Measurements from ENCODE around the gene CSH2.
A peak's percentile ranks its signal among the peaks of the same experiment; 100 is the strongest.
"Not testable (repeated sequence)": the region's sequence is repeated elsewhere in the genome, so short reads cannot be mapped to it uniquely, and the experiment has no call there.

CSH2 gene

DNA sequence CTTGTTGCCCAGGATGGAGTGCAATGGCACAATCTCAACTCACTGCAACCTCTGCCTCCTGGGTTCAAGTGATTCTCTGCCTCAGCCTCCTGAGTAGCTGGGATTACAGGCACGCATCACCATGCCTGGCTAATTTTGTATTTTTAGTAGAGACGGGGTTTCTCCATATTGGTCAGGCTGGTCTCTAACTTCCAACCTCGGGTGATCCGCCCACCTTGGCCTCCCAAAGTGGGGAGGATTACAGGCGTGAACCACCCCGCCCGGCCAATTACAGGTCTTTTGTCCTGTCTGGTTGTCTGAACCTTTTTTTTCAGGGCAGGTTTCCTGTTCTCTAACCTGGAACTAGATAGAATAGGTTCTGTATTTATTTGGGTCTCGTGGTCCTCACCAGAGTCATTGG is 17.1 kb downstream of the CSH2 start:
- H3K27ac ChIP-seq (ENCODE audit: insufficient read depth, low read depth, low read length, poor library complexity, severe bottlenecking); H3K4me3 ChIP-seq (ENCODE audit: insufficient read depth, low read depth, low read length); H3K9me3 ChIP-seq (ENCODE audit: control insufficient read depth, low read length); H3K4me1 ChIP-seq (ENCODE audit: control insufficient read depth, insufficient read depth, low read length); H3K36me3 ChIP-seq (ENCODE audit: control insufficient read depth, insufficient read depth, low read length): not testable (repeated sequence)
- 90 to 95% methylated on average over 8 of the region's 8 CpGs for WGBS, 2 experiments
- peaks cover 15% of the 10 kb centered on the region for H3K27me3 ChIP-seq (ENCODE audit: control insufficient read depth, insufficient read depth, low read length, poor library complexity, severe bottlenecking)

DNA sequence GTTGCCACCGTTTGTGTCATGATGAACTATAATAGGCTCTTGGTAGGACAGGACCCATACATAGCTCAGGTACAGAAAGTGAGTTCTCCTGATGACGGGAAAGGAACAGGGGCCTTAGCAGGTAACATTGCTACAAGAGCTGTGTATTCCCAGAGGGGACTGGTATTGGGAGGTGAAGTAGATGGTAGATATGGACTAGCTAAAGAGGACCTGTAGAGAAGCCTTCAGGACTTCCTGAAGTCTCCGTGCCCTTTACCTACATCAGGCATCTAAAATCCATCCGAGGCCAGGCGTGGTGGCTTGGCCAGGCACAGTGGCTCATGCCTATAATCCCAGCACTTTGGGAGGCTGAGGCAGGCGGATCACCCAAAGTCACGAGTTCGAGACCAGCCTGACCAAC is 18.3 kb downstream of the CSH2 start:
- H3K27me3 ChIP-seq (ENCODE audit: control insufficient read depth, insufficient read depth, low read length, poor library complexity, severe bottlenecking): peaks cover 15% of the 10 kb centered on the region
- no peak overlapping the region for H3K4me3 ChIP-seq (ENCODE audit: insufficient read depth, low read depth, low read length)
- H3K36me3 ChIP-seq (ENCODE audit: control insufficient read depth, insufficient read depth, low read length): no peaks in the 10 kb centered on the region
- no peak overlapping the region for H3K27ac ChIP-seq (ENCODE audit: insufficient read depth, low read depth, low read length, poor library complexity, severe bottlenecking)
- no peaks in the 10 kb centered on the region for H3K9me3 ChIP-seq (ENCODE audit: control insufficient read depth, low read length)
- 89 to 90% methylated on average over 8 of the region's 8 CpGs for WGBS, 2 experiments
- H3K4me1 ChIP-seq (ENCODE audit: control insufficient read depth, insufficient read depth, low read length): no peaks in the 10 kb centered on the region

DNA sequence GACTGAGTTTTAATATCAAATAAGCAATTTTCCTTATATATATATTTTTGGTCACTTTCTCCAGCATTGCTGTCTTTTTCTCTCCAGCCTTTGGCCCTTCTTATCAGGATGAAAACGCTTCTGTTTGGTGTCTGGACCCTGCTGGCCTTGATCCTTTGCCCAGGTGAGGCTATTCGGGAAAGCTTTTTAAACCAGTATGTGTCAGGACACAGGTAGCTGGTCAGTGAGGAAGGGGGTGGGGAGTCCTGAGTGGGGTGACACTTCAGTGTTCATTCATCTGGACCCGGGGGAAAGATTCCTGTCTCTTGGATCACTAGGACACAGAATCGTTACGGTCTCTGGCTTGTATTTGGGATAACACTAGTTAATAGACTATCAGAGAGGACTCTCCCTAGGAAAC is 18.8 kb downstream of the CSH2 start:
- peaks cover 13% of the 10 kb centered on the region for H3K27me3 ChIP-seq (ENCODE audit: control insufficient read depth, insufficient read depth, low read length, poor library complexity, severe bottlenecking)
- no peaks in the 10 kb centered on the region for H3K9me3 ChIP-seq (ENCODE audit: control insufficient read depth, low read length)
- H3K4me1 ChIP-seq (ENCODE audit: control insufficient read depth, insufficient read depth, low read length): no peaks in the 10 kb centered on the region
- 86 to 89% methylated on average over 5 of the region's 5 CpGs for WGBS, 2 experiments
- no peak overlapping the region for H3K4me3 ChIP-seq (ENCODE audit: insufficient read depth, low read depth, low read length)
- H3K36me3 ChIP-seq (ENCODE audit: control insufficient read depth, insufficient read depth, low read length): no peaks in the 10 kb centered on the region
- H3K27ac ChIP-seq (ENCODE audit: insufficient read depth, low read depth, low read length, poor library complexity, severe bottlenecking): no peak overlapping the region

DNA sequence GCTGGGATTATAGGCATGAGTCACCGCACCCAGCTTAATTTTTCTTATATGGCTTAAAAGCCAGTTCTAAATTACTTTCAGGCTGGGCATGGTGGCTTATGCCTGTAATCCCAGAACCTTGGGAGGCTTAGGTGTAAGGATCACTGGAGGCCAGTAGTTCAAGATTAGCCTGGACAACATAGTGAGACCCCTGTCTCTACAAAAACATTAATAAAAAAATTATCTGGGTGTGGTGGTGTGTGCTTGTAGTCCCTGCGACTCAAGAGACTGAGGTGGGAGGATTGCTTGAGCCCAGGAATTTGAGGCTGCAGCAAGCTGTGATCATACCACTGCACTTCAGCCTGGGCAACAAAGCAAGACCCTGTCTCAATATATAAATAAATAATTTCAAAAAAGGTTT is 20.2 kb downstream of the CSH2 start:
- Histone ChIP-seq H3K27ac (ENCODE audit: insufficient read depth, low read depth, low read length, poor library complexity, severe bottlenecking) (no peak overlapping the region), H3K9me3 (ENCODE audit: control insufficient read depth, low read length) (no peaks in the 10 kb centered on the region), H3K36me3 (ENCODE audit: control insufficient read depth, insufficient read depth, low read length) (no peaks in the 10 kb centered on the region), H3K4me1 (ENCODE audit: control insufficient read depth, insufficient read depth, low read length) (no peaks in the 10 kb centered on the region), H3K4me3 (ENCODE audit: insufficient read depth, low read depth, low read length) (no peak overlapping the region), H3K27me3 (ENCODE audit: control insufficient read depth, insufficient read depth, low read length, poor library complexity, severe bottlenecking) (peaks cover 18% of the 10 kb centered on the region)
- 76 to 89% methylated on average over 2 of the region's 2 CpGs for WGBS, 2 experiments

DNA sequence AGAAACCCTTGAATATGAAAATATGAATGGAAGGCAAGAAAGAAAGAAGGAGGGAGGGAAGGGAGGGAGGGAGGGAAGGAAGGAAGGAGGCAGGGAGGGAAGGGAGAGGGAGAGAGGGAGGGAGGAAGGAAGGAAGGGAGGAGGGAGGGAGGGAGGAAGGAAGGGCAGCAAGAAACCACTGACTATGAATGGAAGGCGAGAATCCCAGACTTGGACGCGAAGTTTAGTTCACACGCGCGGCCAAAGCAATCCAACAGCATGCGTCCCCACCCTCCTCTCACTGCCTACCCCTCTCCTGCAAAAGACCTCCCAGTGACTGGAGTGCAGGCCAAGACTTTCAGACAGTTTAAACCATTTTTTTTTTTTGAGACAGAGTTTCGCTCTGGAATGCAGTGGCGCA is 23.1 kb downstream of the CSH2 start:
- Histone ChIP-seq H3K36me3 (ENCODE audit: control insufficient read depth, insufficient read depth, low read length) (no peaks in the 10 kb centered on the region), H3K27ac (ENCODE audit: insufficient read depth, low read depth, low read length, poor library complexity, severe bottlenecking) (no peak overlapping the region), H3K27me3 (ENCODE audit: control insufficient read depth, insufficient read depth, low read length, poor library complexity, severe bottlenecking) (peaks cover 39% of the 10 kb centered on the region), H3K9me3 (ENCODE audit: control insufficient read depth, low read length) (no peaks in the 10 kb centered on the region), H3K4me1 (ENCODE audit: control insufficient read depth, insufficient read depth, low read length) (no peaks in the 10 kb centered on the region), H3K4me3 (ENCODE audit: insufficient read depth, low read depth, low read length) (no peak overlapping the region)
- 91 to 94% methylated on average over 9 of the region's 9 CpGs for WGBS, 2 experiments

DNA sequence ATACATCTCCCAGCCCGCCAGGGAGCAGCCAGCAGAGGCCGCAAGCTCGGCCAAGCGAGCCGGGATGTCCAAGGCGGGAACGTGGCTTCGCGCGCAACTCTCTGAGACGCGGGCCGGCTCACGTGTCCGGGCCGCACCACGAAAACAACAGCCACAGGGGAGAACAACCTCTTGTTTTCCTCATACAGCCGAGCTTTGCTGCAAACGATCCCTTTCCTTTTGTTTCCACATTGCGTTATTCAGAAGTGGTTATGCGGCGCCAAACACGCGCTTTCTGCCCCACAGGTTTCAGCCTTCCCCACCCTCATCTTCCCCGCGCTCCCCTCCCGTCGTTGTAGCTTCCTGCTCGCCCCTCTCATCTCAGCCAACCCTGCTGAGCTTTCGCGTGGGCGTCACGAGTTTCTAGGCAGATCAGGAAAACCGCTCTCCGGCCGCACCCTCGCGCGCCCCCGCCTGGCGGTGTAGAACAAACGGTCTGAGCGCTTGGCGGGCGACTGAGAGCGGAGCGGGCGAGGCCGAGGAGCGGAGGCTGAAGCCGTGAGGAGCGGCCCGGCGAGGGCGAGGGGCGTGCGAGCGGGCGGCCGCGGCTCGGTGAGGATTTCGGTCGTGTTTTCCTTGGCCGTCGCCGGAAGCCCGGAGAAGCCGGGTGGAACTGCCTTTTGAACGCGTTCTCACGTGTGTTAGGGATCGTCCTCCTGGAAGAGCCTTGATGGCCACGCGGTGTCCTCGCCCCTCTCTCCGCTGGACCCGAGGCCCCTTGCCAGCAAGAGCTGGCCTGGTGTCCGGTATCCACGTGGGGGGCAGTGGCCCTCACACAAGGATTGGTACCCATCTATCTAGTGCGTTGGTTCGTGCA is 24.4 kb downstream of the CSH2 start:
- H3K27me3 ChIP-seq (ENCODE audit: control insufficient read depth, insufficient read depth, low read length, poor library complexity, severe bottlenecking): peaks cover 51% of the 10 kb centered on the region
- H3K36me3 ChIP-seq (ENCODE audit: control insufficient read depth, insufficient read depth, low read length): no peaks in the 10 kb centered on the region
- H3K4me3 ChIP-seq (ENCODE audit: insufficient read depth, low read depth, low read length): no peak overlapping the region
- no peaks in the 10 kb centered on the region for H3K4me1 ChIP-seq (ENCODE audit: control insufficient read depth, insufficient read depth, low read length)
- no peak overlapping the region for H3K27ac ChIP-seq (ENCODE audit: insufficient read depth, low read depth, low read length, poor library complexity, severe bottlenecking)
- H3K9me3 ChIP-seq (ENCODE audit: control insufficient read depth, low read length): no peaks in the 10 kb centered on the region
- 56 to 59% methylated on average over 82 of the region's 82 CpGs for WGBS, 2 experiments

DNA sequence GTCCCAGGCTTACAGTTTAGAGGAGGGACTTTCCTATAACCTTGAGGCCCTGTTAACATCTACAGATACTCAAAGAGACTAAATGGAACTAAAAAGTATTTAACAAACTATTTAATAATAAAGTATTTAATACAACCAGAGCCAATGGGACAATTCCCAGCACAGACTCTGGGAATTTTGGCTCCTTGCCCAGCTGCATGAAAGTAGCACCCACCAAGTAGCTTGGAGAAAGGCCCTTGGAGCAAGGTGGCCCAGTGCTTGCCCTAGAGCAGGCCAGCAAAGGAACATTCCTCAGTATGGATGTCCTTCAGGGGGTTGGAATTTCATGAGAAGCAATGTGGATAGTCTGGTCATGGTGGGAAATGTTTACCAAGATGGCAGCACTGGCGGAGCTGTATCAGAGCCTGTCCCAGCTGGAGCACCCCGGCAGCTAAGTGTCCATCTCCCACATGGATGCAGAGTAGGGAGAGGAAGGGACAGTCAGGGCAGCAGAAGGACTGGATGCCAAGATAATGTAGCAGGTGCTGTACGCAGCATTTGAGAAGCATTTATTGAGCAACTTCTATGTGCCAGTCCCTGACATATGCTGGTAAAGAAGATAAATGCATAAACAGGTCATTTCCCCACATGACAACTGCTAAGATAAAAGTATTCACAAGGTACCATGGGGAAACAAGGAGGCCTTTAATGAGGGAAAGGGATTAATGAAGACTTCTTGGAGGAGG is 25.8 kb downstream of the CSH2 start:
- Histone ChIP-seq H3K4me3 (ENCODE audit: insufficient read depth, low read depth, low read length) (no peak overlapping the region), H3K36me3 (ENCODE audit: control insufficient read depth, insufficient read depth, low read length) (no peaks in the 10 kb centered on the region), H3K9me3 (ENCODE audit: control insufficient read depth, low read length) (no peaks in the 10 kb centered on the region), H3K4me1 (ENCODE audit: control insufficient read depth, insufficient read depth, low read length) (no peaks in the 10 kb centered on the region), H3K27ac (ENCODE audit: insufficient read depth, low read depth, low read length, poor library complexity, severe bottlenecking) (no peak overlapping the region), H3K27me3 (ENCODE audit: control insufficient read depth, insufficient read depth, low read length, poor library complexity, severe bottlenecking) (peaks cover 45% of the 10 kb centered on the region)
- WGBS, 2 experiments: 95 to 96% methylated on average over 3 of the region's 3 CpGs

DNA sequence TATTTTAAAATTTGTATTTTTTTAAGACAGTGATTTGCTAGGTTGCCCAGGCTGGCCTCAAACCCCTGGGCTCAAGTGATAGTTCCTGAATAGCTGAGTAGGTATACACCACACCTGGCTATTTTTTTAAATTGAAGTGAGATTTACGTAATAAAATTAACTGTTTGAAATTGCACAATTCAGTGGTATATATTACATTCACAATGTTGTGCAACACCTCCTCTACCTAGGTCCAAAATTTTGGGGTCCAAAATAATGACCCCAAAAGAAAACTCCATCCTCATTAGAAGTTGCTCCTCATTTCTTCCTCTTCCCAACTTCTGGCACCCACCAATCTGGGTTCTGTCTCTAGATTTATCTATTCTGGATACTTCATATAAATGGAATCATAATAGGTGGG is 28.0 kb downstream of the CSH2 start:
- no peak overlapping the region for H3K4me3 ChIP-seq (ENCODE audit: insufficient read depth, low read depth, low read length)
- no peaks in the 10 kb centered on the region for H3K36me3 ChIP-seq (ENCODE audit: control insufficient read depth, insufficient read depth, low read length)
- H3K27me3 ChIP-seq (ENCODE audit: control insufficient read depth, insufficient read depth, low read length, poor library complexity, severe bottlenecking): peaks cover 45% of the 10 kb centered on the region
- H3K27ac ChIP-seq (ENCODE audit: insufficient read depth, low read depth, low read length, poor library complexity, severe bottlenecking): no peak overlapping the region
- H3K4me1 ChIP-seq (ENCODE audit: control insufficient read depth, insufficient read depth, low read length): peaks cover 9% of the 10 kb centered on the region
- H3K9me3 ChIP-seq (ENCODE audit: control insufficient read depth, low read length): no peaks in the 10 kb centered on the region
- no CpG with 5 or more reads among the region's 1 CpG for WGBS, 2 experiments

DNA sequence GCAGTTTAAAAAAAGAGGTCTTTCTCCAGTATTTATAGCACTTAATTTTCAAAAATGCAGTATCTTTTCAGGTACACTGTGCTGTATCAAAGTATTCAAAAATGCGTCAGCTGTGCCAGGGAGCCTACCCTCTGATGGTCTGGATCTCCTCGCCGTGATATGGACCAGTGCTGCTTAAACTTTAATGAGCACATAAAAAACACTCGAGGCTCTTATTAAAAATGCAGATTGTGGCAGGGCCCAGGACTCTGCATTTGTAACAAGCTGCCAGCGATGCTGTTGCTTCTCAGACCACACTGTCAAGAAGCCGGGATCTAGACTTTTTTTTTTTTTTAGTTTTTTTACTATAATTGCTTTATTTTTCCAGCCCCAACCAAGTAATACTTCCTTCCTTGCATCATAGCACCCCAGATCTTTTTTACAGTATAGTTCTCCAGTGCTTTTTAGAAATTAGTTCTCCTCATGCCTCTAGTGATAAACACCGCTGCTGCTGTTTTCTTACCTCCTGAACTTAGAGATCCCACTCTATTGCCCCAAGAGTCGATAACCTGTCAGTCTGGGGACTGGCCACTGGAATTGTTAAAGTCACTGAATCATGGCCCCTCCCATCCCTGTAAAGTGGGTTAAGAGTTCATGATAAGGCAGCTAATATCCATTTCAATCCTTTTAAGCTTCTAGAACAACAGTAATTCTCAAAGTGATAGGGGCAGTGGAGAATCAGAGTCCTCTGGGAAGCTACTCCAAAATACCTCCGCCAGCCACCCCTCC is 29.4 kb downstream of the CSH2 start:
- Histone ChIP-seq H3K4me1 (ENCODE audit: control insufficient read depth, insufficient read depth, low read length) (peaks cover 16% of the 10 kb centered on the region), H3K9me3 (ENCODE audit: control insufficient read depth, low read length) (no peaks in the 10 kb centered on the region), H3K27me3 (ENCODE audit: control insufficient read depth, insufficient read depth, low read length, poor library complexity, severe bottlenecking) (peaks cover 41% of the 10 kb centered on the region), H3K27ac (ENCODE audit: insufficient read depth, low read depth, low read length, poor library complexity, severe bottlenecking) (no peak overlapping the region), H3K4me3 (ENCODE audit: insufficient read depth, low read depth, low read length) (no peak overlapping the region), H3K36me3 (ENCODE audit: control insufficient read depth, insufficient read depth, low read length) (no peaks in the 10 kb centered on the region)
- 94 to 95% methylated on average over 8 to 9 of the region's 9 CpGs for WGBS, 2 experiments

DNA sequence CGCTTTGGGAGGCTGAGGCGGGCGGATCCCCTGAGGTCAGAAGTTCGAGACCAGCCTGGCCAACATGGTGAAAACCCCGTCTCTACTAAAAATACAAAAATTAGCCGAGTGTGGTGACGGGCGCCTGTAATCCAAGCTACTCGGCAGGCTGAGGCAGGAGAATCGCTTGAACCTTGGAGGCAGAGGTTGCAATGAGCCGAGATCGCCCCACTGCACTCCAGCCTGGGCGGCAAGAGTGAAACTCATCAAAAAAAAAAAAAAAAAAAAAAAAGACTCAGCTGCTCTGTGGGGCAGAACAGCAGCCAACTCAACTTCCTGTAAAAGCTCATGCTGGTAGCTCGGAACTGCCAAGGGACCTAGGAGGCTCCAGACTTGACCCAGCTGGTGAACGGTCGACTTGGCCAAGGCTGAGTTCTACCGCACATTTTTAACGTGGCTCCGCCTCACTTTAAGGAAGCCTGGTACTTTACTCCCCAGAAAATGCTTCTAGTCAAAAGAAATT is 30.0 kb downstream of the CSH2 start:
- H3K4me3 ChIP-seq (ENCODE audit: insufficient read depth, low read depth, low read length): peak overlapping the region; percentile 46
- H3K36me3 ChIP-seq (ENCODE audit: control insufficient read depth, insufficient read depth, low read length); H3K9me3 ChIP-seq (ENCODE audit: control insufficient read depth, low read length): not testable (repeated sequence)
- peaks cover 35% of the 10 kb centered on the region for H3K27me3 ChIP-seq (ENCODE audit: control insufficient read depth, insufficient read depth, low read length, poor library complexity, severe bottlenecking)
- WGBS, 2 experiments: 72 to 73% methylated on average over 19 of the region's 19 CpGs
- peaks cover 23% of the 10 kb centered on the region for H3K4me1 ChIP-seq (ENCODE audit: control insufficient read depth, insufficient read depth, low read length)
- H3K27ac ChIP-seq (ENCODE audit: insufficient read depth, low read depth, low read length, poor library complexity, severe bottlenecking): peak overlapping the region; percentile 45

All from ectodermal cell (in vitro differentiated cells).